Retina (tissue), 1 donor: ENCODE measurements around the gene DUSP22.
"Not testable (repeated sequence)": the region's sequence is repeated elsewhere in the genome, so short reads cannot be mapped to it uniquely, and the experiment has no call there.

Experiments
- DNase-seq: peaks from one replicate; pipeline ENCODE4 v3.0.0-alpha.2; 2016

DUSP22 gene

GRCh38 chr6:291697-292505 lies at the start of gene DUSP22:
TSS of gene DUSP22 (plus strand) at chr6:292487. CDS start at chr6:292540, 53 bp downstream.
- peak; percentile 90 for DNase-seq

GRCh38 chr6:246352-246751 lies 45.9 kb upstream of the DUSP22 start:
- no peak for DNase-seq

- DNase-seq, result no peak
These were observed 44.9 kb upstream of the DUSP22 start for GRCh38 chr6:247351-247750.

- not testable (repeated sequence) for DNase-seq
These were observed 44.2 kb upstream of the DUSP22 start for GRCh38 chr6:248046-248445.

GRCh38 chr6:250676-251075 lies 41.6 kb upstream of the DUSP22 start:
- no peak for DNase-seq

GRCh38 chr6:251920-252319 lies 40.4 kb upstream of the DUSP22 start:
- no peak for DNase-seq

GRCh38 chr6:252775-253535 lies 39.3 kb upstream of the DUSP22 start:
- no peak for DNase-seq

GRCh38 chr6:254016-254415 lies 38.3 kb upstream of the DUSP22 start:
- DNase-seq, result no peak

GRCh38 chr6:255041-255750 lies 37.1 kb upstream of the DUSP22 start:
- no peak for DNase-seq

- DNase-seq, result no peak
These were observed 36.6 kb upstream of the DUSP22 start for GRCh38 chr6:255751-256083.

- DNase-seq, result no peak
These were observed 36.1 kb upstream of the DUSP22 start for GRCh38 chr6:256169-256568.

- DNase-seq, result no peak
These were observed 35.1 kb upstream of the DUSP22 start for GRCh38 chr6:257031-257725.

GRCh38 chr6:257774-258173 lies 34.5 kb upstream of the DUSP22 start:
- DNase-seq, result no peak

- no peak for DNase-seq
These were observed 33.0 kb upstream of the DUSP22 start for GRCh38 chr6:259316-259715.

- no peak for DNase-seq
These were observed 32.3 kb upstream of the DUSP22 start for GRCh38 chr6:259901-260508.

GRCh38 chr6:264626-265025 lies 27.7 kb upstream of the DUSP22 start:
- DNase-seq, result no peak

GRCh38 chr6:268394-268935 lies 23.8 kb upstream of the DUSP22 start:
- DNase-seq, result no peak

GRCh38 chr6:273551-274058 lies 18.7 kb upstream of the DUSP22 start:
- no peak for DNase-seq

GRCh38 chr6:277746-278145 lies 14.5 kb upstream of the DUSP22 start:
- DNase-seq, result no peak

- no peak for DNase-seq
These were observed 13.8 kb upstream of the DUSP22 start for GRCh38 chr6:278494-278893.

GRCh38 chr6:279341-280029 lies 12.8 kb upstream of the DUSP22 start:
- DNase-seq, result no peak
